Activated B cell treated with CpG ODN at 0.5 μM for 24 hours (primary cell): ENCODE measurements around the gene LRP2. TPM values are rescaled to one million over a fixed set of nuclear protein-coding genes. Genes with fewer than 3 reads are reported as not detected.
A peak's percentile ranks its signal among the peaks of the same experiment; 100 is the strongest.

Experiments used
- ATAC-seq: fragments of 200-7000 bp; cut with Tn5 transposase; one replicate; pipeline ENCODE4 v1.10.0; 2021; ENCODE audit warnings: low read depth, mild to moderate bottlenecking, moderate library complexity
- CTCF ChIA-PET: fragments of 350-600 bp; sonication (Branson Sonifier 250); formaldehyde crosslinking; loops from one replicate; lab custom pipeline; 2021; ENCODE audit warnings: antibody characterized with exemption; lab: Charles Lee
- POLR2A ChIA-PET: fragments of 350-600 bp; sonication (Branson Sonifier 250); formaldehyde crosslinking; loops from one replicate; lab custom pipeline; 2021; ENCODE audit warnings: antibody characterized with exemption; lab: Charles Lee
- DNase-seq: peaks from one replicate; pipeline ENCODE4 v3.0.0; 2022
- H3K27ac Mint-ChIP-seq: one replicate; pipeline ENCODE4 v1.8.0; 2020; ENCODE audit warnings: mixed read lengths
- H3K27me3 Mint-ChIP-seq: one replicate; pipeline ENCODE4 v1.8.0; 2021; ENCODE audit warnings: mixed read lengths
- H3K36me3 Mint-ChIP-seq: one replicate; pipeline ENCODE4 v1.8.0; 2021; ENCODE audit warnings: low read depth, mixed read lengths
- H3K4me1 Mint-ChIP-seq: one replicate; pipeline ENCODE4 v1.8.0; 2021; ENCODE audit warnings: mixed read lengths
- H3K4me3 Mint-ChIP-seq: one replicate; pipeline ENCODE4 v1.8.0; 2020; ENCODE audit warnings: mild to moderate bottlenecking, mixed read lengths
- H3K9me3 Mint-ChIP-seq: one replicate; pipeline ENCODE4 v1.8.0; 2020; ENCODE audit warnings: mixed read lengths
- intact Hi-C: fragments of 100-400 bp; cut with micrococcal nuclease; formaldehyde crosslinking; loops from one replicate; pipeline ENCODE4 v1.15.1; 2024
- total RNA-seq: library from RNA; stranded (reverse); gene quantifications from 2 replicates; pipeline ENCODE4 v1.2.3, GENCODE V29; 2022
- TF ChIP-seq, protein P1 (sequence below): fragments of 200-600 bp; IDR thresholded peaks from one replicate; pipeline ENCODE4 v1.8.0; 2022; ENCODE audit warnings: antibody characterized with exemption, mild to moderate bottlenecking

LRP2 gene
- total RNA-seq, 1 donor from 2014 or later: not detected

- ChIA-PET CTCF (interaction anchor here (1.0 to 5.6 kb wide), 8 partner anchors 9 to 147 kb away, joined by 3 to 45 read pairs (median 8); no protein-coding TSS in a partner anchor), POLR2A (no interaction called here)
- ATAC-seq (peak; percentile 70), DNase-seq (peak; percentile 18)
- no peaks in the 10 kb centered on the region for H3K27me3 Mint-ChIP-seq
- no peaks in the 10 kb centered on the region for H3K9me3 Mint-ChIP-seq
- peaks cover 23% of the 10 kb centered on the region for H3K4me1 Mint-ChIP-seq
- H3K4me3 Mint-ChIP-seq: no peak overlapping the region
- TF ChIP-seq, protein P1, sequence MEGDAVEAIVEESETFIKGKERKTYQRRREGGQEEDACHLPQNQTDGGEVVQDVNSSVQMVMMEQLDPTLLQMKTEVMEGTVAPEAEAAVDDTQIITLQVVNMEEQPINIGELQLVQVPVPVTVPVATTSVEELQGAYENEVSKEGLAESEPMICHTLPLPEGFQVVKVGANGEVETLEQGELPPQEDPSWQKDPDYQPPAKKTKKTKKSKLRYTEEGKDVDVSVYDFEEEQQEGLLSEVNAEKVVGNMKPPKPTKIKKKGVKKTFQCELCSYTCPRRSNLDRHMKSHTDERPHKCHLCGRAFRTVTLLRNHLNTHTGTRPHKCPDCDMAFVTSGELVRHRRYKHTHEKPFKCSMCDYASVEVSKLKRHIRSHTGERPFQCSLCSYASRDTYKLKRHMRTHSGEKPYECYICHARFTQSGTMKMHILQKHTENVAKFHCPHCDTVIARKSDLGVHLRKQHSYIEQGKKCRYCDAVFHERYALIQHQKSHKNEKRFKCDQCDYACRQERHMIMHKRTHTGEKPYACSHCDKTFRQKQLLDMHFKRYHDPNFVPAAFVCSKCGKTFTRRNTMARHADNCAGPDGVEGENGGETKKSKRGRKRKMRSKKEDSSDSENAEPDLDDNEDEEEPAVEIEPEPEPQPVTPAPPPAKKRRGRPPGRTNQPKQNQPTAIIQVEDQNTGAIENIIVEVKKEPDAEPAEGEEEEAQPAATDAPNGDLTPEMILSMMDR: no peak
- no peaks in the 10 kb centered on the region for H3K36me3 Mint-ChIP-seq
- H3K27ac Mint-ChIP-seq: no peak overlapping the region
- intact Hi-C loops: loop anchor here (1.0 to 5.0 kb wide), 3 partner anchors 23 to 418 kb away; no protein-coding TSS in a partner anchor
Measured at GRCh38 chr2:169109502-169110409, 252.6 kb downstream of the LRP2 start.

DNA sequence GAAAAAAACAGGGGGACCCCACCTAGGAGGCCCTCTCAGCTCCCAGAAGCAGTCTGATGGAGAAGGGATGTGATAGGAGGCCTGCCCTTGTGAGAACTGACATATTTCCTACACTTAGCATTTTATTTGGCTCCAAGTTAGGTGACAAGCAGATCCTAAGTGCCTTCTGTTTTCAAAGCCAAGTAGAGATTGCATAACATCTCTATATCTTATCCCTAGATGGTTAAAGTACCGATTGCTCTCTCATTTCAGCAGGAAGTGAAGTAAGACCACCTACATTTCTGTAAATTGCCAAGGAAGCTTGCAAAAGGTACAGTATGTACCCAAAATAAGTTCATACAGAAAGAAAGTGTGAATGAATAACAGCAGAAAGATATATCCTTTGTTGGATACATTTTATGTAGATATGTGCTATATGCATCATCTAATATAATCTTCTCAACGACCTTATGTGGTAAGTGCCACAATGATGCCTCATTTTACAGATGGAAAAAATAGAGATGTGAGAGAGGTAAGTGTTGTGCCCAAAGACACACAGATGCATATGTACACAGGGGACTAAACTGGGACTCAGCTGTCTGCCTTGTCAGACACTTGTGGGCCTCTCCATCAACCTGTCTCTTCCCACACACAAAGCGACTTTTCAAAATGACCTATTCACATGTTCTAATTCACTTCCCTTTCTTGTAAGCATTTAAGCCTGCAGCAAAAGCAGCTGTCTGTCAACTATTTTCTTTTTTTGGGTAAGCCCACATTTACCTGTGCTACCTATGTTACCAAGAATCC is 254.0 kb downstream of the LRP2 start:
- CTCF ChIA-PET: interaction anchor here (4.0 to 5.6 kb wide), 2 partner anchors 23 to 34 kb away, joined by 25 to 45 read pairs; no protein-coding TSS in a partner anchor
- POLR2A ChIA-PET: no interaction called here
- Mint-ChIP-seq H3K36me3 (no peaks in the 10 kb centered on the region), H3K4me3 (no peak overlapping the region), H3K4me1 (peaks cover 23% of the 10 kb centered on the region), H3K27me3 (no peaks in the 10 kb centered on the region), H3K27ac (no peak overlapping the region), H3K9me3 (no peaks in the 10 kb centered on the region)
- ATAC-seq: no peak
- TF ChIP-seq, protein P1: no peak
- DNase-seq: no peak
- intact Hi-C loops: loop anchor here (5.0 kb wide), 1 partner anchor 419 kb away; no protein-coding TSS in a partner anchor

- Mint-ChIP-seq H3K36me3 (no peaks in the 10 kb centered on the region), H3K4me3 (no peak overlapping the region), H3K27me3 (no peaks in the 10 kb centered on the region), H3K9me3 (no peaks in the 10 kb centered on the region), H3K4me1 (peaks cover 25% of the 10 kb centered on the region), H3K27ac (no peak overlapping the region)
- ChIA-PET CTCF (interaction anchor here (5.6 kb wide), 1 partner anchor 24 kb away, joined by 45 read pairs; no protein-coding TSS in a partner anchor), POLR2A (no interaction called here)
- intact Hi-C loops: loop anchor here (5.0 kb wide), 1 partner anchor 420 kb away; no protein-coding TSS in a partner anchor
- TF ChIP-seq, protein P1: no peak
- DNase-seq (no peak), ATAC-seq (no peak)
Measured at GRCh38 chr2:169107645-169108044, 254.7 kb downstream of the LRP2 start.

GRCh38 chr2:169106563-169107545 is 255.5 kb downstream of the LRP2 start:
- ChIA-PET POLR2A (no interaction called here), CTCF (interaction anchor here (1.1 to 5.6 kb wide), 2 partner anchors 25 kb away, joined by 5 to 45 read pairs; no protein-coding TSS in a partner anchor)
- intact Hi-C loops: loop anchor here (5.0 kb wide), 1 partner anchor 420 kb away; no protein-coding TSS in a partner anchor
- TF ChIP-seq, protein P1: no peak
- Mint-ChIP-seq H3K4me3 (no peak overlapping the region), H3K4me1 (peaks cover 32% of the 10 kb centered on the region), H3K36me3 (no peaks in the 10 kb centered on the region), H3K27ac (no peak overlapping the region), H3K27me3 (no peaks in the 10 kb centered on the region), H3K9me3 (no peaks in the 10 kb centered on the region)
- ATAC-seq: no peak
- no peak for DNase-seq
